Pancreas (tissue), 10 donors: ENCODE data around the gene UBXN7. TPM values are rescaled to one million over a fixed set of nuclear protein-coding genes. Genes with fewer than 3 reads are reported as not detected.
"Not testable (repeated sequence)": the region's sequence is repeated elsewhere in the genome, so short reads cannot be mapped to it uniquely, and the experiment has no call there.

Experiments used
- ATAC-seq, 4 donors: fragments of 200-7000 bp; cut with Tn5 transposase; one replicate each; pipeline versions ENCODE4 v1.8.0 to v1.9.1; 2020; ENCODE audit warnings: mild to moderate bottlenecking in 4 of 4, moderate library complexity in 4 of 4
- DNase-seq, 6 donors: peaks; one replicate each; pipeline ENCODE4 v3.0.0-alpha.2; 2020
- FAIRE-seq: peaks from 2 replicates; lab custom pipeline; 2012; peaks lifted over from hg19 to GRCh38; lab: Jason Lieb, UNC
- H3K27ac ChIP-seq, 4 donors: fragments of 200-600 bp; sonication (generic); 1 replicate in 3 of 4; 2 replicates in 1 of 4; pipeline versions ENCODE4 v1.5.0 to v1.8.0; 2020
- H3K27me3 ChIP-seq, 4 donors: fragments of 200-600 bp; one replicate each; pipeline ENCODE4 v1.8.0; 2021
- H3K36me3 ChIP-seq, 3 donors: fragments of 200-600 bp; sonication (generic) in 1 of 3; one replicate each; pipeline versions ENCODE4 v1.5.0 to v1.8.0; 2020 to 2021
- H3K4me1 ChIP-seq, 3 donors: fragments of 200-600 bp; one replicate each; pipeline ENCODE4 v1.8.0; 2021
- H3K4me3 ChIP-seq, 4 donors: fragments of 200-600 bp; sonication (generic) in 2 of 4; one replicate each; pipeline versions ENCODE4 v1.5.0 to v1.8.0; 2020 to 2021
- H3K9me3 ChIP-seq, 4 donors: fragments of 200-600 bp; one replicate each; pipeline ENCODE4 v1.8.0; 2021
- WGBS, 2 donors: extraction: QIAGEN DNeasy Blood & Tissue Kit; methylation state at CpG; one replicate each; pipeline ENCODE4 v1.1.7; 2013; 5-methylcytosine and 5-hydroxymethylcytosine counted together
- intact Hi-C, 3 donors: fragments of 100-400 bp; cut with DNase I; formaldehyde crosslinking; loops; one replicate each; pipeline versions ENCODE4 v1.11.1 to v1.14.2; 2022
- polyA plus RNA-seq, 2 donors: library from polyadenylated mRNA; stranded (reverse); fragments of 200-250 nt; gene quantifications; one replicate each; pipeline ENCODE4 v1.2.3, GENCODE V29; 2013
- total RNA-seq, 6 donors: library from RNA; stranded (reverse); fragmentation: NEBNext Ultra II Directional in 4 of 6; extraction: Animal tissue kit (Norgen Biotek cat#: 25700) in 4 of 6; gene quantifications; one replicate each; pipeline versions ENCODE4 v1.2.1 to v1.2.4, GENCODE V29; 2021 to 2023
- TF ChIP-seq, protein P1 (sequence below), 4 donors: fragments of 200-600 bp; sonication (generic) in 3 of 4; IDR thresholded peaks; one replicate each; pipeline versions ENCODE4 v1.5.0 to v1.8.0; 2021; ENCODE audit warnings: antibody characterized with exemption in 4 of 4
- donor health status: healthy with polysubstance abuse.
- donor health status: DM: no; HTN: no; CAD: no; lungs with moderate emphysema.
- donor health status: DM: no; HTN: no; CAD: no.
- donor health status: control.
- donor health status: control.
- donor health status: Bipolar disorder and iron deficiency.
- donor health status: DM: yes; HTN: yes; CAD: no.
- donor health status: DM: no; HTN: no; CAD: no.
- donor health status: DM: no; HTN: no; CAD: no.
- donor health status: DM: yes; HTN: yes; CAD: no.

UBXN7 gene, protein sequence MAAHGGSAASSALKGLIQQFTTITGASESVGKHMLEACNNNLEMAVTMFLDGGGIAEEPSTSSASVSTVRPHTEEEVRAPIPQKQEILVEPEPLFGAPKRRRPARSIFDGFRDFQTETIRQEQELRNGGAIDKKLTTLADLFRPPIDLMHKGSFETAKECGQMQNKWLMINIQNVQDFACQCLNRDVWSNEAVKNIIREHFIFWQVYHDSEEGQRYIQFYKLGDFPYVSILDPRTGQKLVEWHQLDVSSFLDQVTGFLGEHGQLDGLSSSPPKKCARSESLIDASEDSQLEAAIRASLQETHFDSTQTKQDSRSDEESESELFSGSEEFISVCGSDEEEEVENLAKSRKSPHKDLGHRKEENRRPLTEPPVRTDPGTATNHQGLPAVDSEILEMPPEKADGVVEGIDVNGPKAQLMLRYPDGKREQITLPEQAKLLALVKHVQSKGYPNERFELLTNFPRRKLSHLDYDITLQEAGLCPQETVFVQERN
- total RNA-seq, result 10 to 100 TPM; 18.3 to 39.0 (median 23.2) TPM
- 1 to 10 TPM; 4.2 to 5.9 TPM for polyA plus RNA-seq

GRCh38 chr3:196432137-196432879 is at the start of gene UBXN7:
Gene UBXN7 (minus strand): TSS chr3:196432427. CDS start chr3:196432399, 28 bp downstream.
- intact Hi-C loops, result no loop called here
- TF ChIP-seq, protein P1, sequence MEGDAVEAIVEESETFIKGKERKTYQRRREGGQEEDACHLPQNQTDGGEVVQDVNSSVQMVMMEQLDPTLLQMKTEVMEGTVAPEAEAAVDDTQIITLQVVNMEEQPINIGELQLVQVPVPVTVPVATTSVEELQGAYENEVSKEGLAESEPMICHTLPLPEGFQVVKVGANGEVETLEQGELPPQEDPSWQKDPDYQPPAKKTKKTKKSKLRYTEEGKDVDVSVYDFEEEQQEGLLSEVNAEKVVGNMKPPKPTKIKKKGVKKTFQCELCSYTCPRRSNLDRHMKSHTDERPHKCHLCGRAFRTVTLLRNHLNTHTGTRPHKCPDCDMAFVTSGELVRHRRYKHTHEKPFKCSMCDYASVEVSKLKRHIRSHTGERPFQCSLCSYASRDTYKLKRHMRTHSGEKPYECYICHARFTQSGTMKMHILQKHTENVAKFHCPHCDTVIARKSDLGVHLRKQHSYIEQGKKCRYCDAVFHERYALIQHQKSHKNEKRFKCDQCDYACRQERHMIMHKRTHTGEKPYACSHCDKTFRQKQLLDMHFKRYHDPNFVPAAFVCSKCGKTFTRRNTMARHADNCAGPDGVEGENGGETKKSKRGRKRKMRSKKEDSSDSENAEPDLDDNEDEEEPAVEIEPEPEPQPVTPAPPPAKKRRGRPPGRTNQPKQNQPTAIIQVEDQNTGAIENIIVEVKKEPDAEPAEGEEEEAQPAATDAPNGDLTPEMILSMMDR (IDR thresholded peaks at IDR 0.05), result no peak
- Histone ChIP-seq H3K4me1 (no peaks in the 10 kb centered on the region), H3K27me3 (no peaks in the 10 kb centered on the region), H3K27ac (peak within 1 kb of the TSS; percentile 61 to 87 (median 74)), H3K36me3 (no peaks in the 10 kb centered on the region), H3K9me3 (no peaks in the 10 kb centered on the region), H3K4me3 (peak within 1 kb of the TSS; percentile 87 to 100 (median 94))
- DNase-seq (peak; percentile 90 to 100 (median 96)), ATAC-seq (peak; percentile 94 to 99 (median 98)), FAIRE-seq (no peak)
- WGBS, 2 donors, result 0 to 1% methylated on average over 65 to 67 of the region's 67 CpGs

GRCh38 chr3:196477678-196478077 is 45.5 kb upstream of the UBXN7 start:
- DNase-seq (no peak), ATAC-seq (no peak), FAIRE-seq (no peak)
- Histone ChIP-seq H3K27me3 (no peaks in the 10 kb centered on the region), H3K27ac (no peak overlapping the region), H3K36me3 (peaks cover 0 to 16% (median 0%) of the 10 kb centered on the region in 3 donors), H3K4me3 (no peak overlapping the region), H3K9me3 (no peaks in the 10 kb centered on the region), H3K4me1 (no peaks in the 10 kb centered on the region)
- TF ChIP-seq, protein P1 (IDR thresholded peaks at IDR 0.05), result no peak
- intact Hi-C loops, result no loop called here
- 95 to 96% methylated on average over 4 of the region's 4 CpGs for WGBS, 2 donors

- Histone ChIP-seq H3K36me3 (peaks cover 0 to 20% (median 10%) of the 10 kb centered on the region in 3 donors), H3K27ac (no peak overlapping the region), H3K4me1 (no peaks in the 10 kb centered on the region), H3K9me3 (no peaks in the 10 kb centered on the region), H3K27me3 (no peaks in the 10 kb centered on the region), H3K4me3 (no peak overlapping the region)
- no peak for FAIRE-seq
- WGBS, 2 donors, result 90 to 96% methylated on average over 8 of the region's 8 CpGs
- intact Hi-C loops, result no loop called here
- TF ChIP-seq, protein P1 (IDR thresholded peaks at IDR 0.05), result no peak
- no peak for DNase-seq
- no peak for ATAC-seq
Observed at GRCh38 chr3:196472286-196472685, 40.1 kb upstream of the UBXN7 start.

DNA sequence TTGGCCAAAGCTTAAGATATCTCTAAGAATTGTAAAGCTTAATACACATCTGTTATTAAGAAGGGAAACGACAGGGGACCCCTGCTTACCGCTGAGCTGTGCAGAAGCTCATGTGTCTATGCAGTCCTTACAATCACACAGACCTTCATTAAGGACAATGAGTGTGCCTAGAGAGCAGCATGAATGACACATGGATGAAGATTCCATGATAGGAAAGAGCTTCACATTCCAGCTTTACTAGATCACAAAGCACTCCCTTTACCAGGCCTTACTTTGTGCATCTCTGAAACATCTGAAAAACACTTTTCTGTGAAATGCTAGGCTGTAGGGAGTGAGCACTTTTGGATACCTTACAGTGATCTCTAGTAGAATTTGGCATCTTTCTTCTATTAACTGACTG is 39.3 kb upstream of the UBXN7 start:
- TF ChIP-seq, protein P1 (IDR thresholded peaks at IDR 0.05), result no peak
- DNase-seq (no peak), FAIRE-seq (no peak), ATAC-seq (no peak)
- Histone ChIP-seq H3K36me3 (peaks cover 0 to 20% (median 10%) of the 10 kb centered on the region in 3 donors), H3K9me3 (no peaks in the 10 kb centered on the region), H3K4me3 (no peak overlapping the region), H3K4me1 (no peaks in the 10 kb centered on the region), H3K27me3 (no peaks in the 10 kb centered on the region), H3K27ac (no peak overlapping the region)
- 87 to 90% methylated on average over 2 of the region's 2 CpGs for WGBS, 2 donors
- intact Hi-C loops, result no loop called here

DNA sequence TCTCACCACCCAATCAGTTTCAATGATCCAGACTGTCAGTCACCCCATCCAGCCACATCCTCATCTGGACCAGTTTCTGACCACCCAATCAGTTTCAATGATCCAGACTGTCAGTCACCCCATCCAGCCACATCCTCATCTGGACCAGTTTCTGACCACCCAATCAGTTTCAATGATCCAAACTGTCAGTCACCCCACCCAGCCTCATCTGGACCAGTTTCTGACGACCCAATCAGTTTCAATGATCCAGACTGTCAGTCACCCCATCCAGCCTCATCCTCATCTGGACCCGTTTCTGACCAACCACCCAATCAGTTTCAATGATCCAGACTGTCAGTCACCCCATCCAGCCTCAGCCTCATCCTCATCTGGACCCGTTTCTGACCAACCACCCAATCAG is 38.0 kb upstream of the UBXN7 start:
- H3K4me1 ChIP-seq, H3K4me3 ChIP-seq, H3K27me3 ChIP-seq, ATAC-seq, intact Hi-C loops, H3K27ac ChIP-seq, DNase-seq, H3K9me3 ChIP-seq, FAIRE-seq: not testable (repeated sequence)
- H3K36me3 ChIP-seq, result peaks cover 0 to 20% (median 10%) of the 10 kb centered on the region in 3 donors
- WGBS, 2 donors, result 92 to 96% methylated on average over 3 of the region's 3 CpGs
